ENCODE results near the gene APBB2.

APBB2 gene

GRCh38 chr4:41189076-41189475 lies 25.3 kb downstream of the APBB2 start:
- DNase-seq (ENCODE audit: low read depth), result no peak

- no peak for DNase-seq (ENCODE audit: low read depth)
Observed at GRCh38 chr4:41185614-41186592, 28.4 kb downstream of the APBB2 start.

GRCh38 chr4:41184009-41184408 lies 30.3 kb downstream of the APBB2 start:
- DNase-seq (ENCODE audit: low read depth), result no peak

DNA sequence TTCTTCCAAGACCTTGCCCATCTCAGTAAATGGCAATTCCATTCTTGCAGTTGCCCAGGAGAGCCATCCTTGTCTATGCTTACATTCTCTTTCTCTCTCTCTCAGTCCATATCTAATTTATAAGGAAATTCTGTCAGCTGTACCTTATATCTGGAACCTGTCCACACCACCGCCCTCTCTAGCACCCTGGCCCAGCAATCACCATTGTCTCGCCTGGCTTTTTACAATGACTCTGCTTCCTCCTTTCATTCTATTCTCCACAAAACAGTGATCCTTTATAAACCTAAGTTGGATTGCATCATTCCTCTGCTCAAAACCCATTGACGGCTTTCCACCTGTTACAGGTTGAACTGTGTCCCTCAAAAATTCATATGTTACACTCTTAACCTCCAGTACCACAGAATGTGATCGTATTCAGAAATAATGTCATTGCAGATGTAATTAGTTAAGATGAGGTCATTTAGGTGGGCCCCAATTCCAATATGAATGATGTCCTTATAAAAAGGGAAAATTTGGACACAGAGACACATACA lies 31.3 kb downstream of the APBB2 start:
- DNase-seq (ENCODE audit: low read depth), result no peak

- no peak for DNase-seq (ENCODE audit: low read depth)
Observed at GRCh38 chr4:41181037-41181436, 33.3 kb downstream of the APBB2 start.

- DNase-seq (ENCODE audit: low read depth), result no peak
Observed at GRCh38 chr4:41179498-41180195, 34.7 kb downstream of the APBB2 start.

GRCh38 chr4:41178372-41179370 lies 35.7 kb downstream of the APBB2 start:
- DNase-seq (ENCODE audit: low read depth), result no peak

DNA sequence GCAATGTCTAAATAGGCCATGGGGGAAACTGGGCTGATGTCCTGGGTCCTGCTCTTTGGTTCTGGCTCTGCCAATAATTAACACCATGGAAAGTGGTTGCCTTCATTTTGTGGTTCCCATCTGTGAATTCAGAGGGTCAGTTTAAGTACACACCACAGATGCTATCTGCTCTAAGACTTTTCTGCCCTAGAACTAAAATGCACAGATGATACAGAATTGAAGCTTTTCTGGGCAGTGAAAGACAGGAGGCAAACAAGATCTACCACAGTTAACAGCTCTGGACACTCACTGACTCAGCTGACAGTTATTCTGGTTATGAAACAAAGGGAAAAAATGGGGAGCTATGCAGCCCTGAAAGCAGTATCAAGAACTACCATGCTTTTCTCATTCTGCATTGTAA lies 37.3 kb downstream of the APBB2 start:
- DNase-seq (ENCODE audit: low read depth), result no peak

DNA sequence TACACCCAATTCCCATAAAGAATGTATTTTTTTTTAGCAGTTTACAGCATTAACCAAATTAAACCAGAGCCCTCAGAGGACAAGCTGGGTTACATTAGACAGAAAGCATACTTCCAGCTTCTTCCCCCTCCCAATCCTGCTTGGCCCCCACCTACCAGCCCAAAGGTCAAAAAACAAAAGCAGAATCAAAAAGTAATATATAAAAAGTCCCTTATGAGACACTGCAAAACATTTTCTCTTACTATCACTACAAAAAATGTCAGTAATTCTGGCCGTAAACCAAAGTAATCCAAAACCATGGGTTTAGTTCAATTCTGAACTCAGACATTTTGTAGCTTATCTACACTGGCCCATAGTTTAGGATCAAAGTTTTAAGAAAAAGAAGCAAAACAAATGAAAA lies 38.0 kb downstream of the APBB2 start:
- DNase-seq (ENCODE audit: low read depth), result no peak

- DNase-seq (ENCODE audit: low read depth), result no peak
Observed at GRCh38 chr4:41175794-41176193, 38.5 kb downstream of the APBB2 start.

- no peak for DNase-seq (ENCODE audit: low read depth)
Observed at GRCh38 chr4:41174444-41174843, 39.9 kb downstream of the APBB2 start.

GRCh38 chr4:41172786-41173185 lies 41.6 kb downstream of the APBB2 start:
- DNase-seq (ENCODE audit: low read depth), result no peak

DNA sequence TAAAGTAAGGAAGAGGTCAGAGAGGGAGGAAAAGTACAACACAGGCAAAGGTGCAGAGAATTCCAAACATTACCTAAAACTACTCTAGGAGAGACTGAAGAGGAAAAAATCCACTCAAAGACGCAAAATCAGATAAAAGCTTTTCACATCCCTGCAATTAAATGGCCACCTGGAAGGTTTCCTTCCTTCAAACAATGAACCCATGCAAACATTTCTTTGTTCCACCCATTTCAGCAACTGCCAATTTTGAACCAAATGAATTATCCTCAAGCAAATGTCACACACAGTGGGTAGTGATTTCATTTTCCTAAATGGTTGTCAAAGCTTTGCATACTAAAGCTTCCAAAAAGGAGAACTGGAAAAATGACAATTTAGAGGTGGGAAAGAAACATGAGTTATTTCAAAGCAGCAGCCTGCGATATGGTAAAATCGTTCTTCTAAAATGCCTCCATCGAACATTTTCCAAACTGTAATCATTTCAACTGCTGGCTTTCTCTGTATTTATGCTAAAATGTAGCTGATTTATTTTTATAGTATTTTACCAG lies 45.0 kb downstream of the APBB2 start:
- DNase-seq (ENCODE audit: low read depth), result no peak

DNA sequence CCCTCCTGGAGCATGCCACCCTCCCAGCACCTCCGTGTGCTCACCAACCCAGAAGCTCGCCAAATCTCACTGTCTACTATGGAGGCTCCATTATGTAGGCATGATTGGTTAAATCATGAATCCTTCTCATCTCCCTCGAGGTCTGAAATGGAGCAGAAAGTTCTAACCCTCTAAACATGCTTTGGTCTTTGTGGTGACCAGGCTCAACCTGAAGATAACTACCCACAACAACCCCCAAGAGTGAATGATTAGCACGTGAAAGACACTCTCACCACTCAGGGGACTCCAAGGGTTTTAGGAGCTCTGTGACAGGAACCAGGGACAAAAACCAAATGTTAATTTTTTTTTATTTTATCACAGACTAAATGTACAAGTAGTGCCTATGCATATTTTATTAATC lies 47.2 kb downstream of the APBB2 start:
- DNase-seq (ENCODE audit: low read depth), result no peak

GRCh38 chr4:41164405-41164804 lies 49.9 kb downstream of the APBB2 start:
- DNase-seq (ENCODE audit: low read depth), result no peak

GRCh38 chr4:41161355-41161754 lies 53.0 kb downstream of the APBB2 start:
- DNase-seq (ENCODE audit: low read depth), result no peak

- DNase-seq (ENCODE audit: low read depth), result no peak
Observed at GRCh38 chr4:41160856-41161255, 53.5 kb downstream of the APBB2 start.

- no peak for DNase-seq (ENCODE audit: low read depth)
Observed at GRCh38 chr4:41160012-41160789, 54.1 kb downstream of the APBB2 start.

GRCh38 chr4:41158756-41159155 lies 55.6 kb downstream of the APBB2 start:
- DNase-seq (ENCODE audit: low read depth), result no peak

DNA sequence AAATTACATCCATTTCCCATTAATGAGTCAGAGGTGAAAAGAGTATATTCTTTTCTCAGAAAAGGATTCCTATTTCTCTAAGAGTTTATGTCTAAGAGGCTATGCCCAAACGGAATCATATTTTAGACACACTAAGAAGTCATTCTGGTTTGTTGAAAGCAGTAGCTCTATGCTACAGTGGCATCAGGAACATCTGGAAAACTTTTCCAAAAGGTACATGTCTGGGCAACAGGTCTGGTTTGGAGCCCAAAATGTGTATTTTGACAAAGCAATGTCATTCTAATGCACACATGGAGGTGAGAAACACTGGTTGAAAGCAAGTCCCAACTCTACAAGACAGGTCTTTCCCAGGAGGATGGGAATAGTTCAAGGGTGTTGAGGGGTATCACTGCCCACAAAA lies 56.1 kb downstream of the APBB2 start:
- DNase-seq (ENCODE audit: low read depth), result no peak

DNA sequence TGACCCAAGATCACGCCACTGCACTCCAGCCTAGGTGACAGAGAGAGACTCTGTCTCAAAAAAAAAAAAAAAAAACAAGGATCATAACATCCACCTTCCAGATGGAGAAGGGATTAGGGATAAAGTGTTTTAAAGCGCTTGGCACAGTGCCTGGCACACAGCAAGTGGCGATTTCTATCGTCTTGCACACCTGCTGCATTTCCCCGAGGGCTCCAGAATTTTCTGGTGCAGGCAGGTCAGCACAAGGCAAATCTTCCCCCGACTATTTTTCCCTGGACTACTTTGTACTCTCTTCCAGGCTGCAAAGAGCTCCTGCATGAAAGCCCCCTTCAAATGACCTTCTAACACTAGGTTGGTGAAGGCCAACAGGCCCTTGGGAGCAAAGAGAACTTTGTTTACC lies 57.3 kb downstream of the APBB2 start:
- DNase-seq (ENCODE audit: low read depth), result no peak
